ENCODE measurements around the gene PAM.

The PAM gene

DNA sequence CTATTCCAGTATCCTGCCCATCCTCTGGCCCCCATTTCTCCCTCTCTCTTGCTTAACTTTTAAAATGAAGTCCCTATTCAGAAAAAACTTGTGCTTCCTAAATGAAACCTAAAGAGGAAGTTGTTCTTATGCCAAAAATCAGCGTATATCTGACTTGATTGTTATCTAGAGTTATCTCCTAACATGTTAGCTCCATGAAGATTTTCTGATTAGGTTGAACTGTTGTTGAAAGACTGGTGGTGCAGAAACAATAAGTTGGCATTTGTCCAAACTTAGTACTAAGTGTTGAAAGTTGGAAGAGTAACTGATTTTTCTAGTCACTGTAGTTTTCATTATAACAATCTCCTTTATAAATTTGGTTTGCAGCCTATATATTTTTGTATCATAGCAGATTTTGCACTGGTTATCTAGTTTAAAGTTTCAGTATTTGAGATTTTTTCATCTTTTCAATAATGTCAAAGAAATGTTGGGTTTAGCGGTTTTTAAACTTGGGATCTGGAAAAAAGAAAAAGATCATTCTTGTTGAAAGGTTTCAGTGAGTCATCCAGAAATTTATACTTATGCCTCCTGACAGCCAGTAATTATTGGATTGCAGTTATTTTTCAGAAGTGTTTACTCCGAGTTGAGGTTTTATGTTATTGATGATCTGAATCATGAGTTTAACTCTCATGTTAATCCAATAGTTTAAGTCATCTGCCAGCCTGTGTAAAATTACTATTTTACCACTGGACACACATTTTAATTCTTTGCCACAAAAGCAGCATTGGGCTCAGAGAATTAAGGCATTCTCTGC is 60.6 kb downstream of the PAM start:
- DNase-seq, result no peak

DNA sequence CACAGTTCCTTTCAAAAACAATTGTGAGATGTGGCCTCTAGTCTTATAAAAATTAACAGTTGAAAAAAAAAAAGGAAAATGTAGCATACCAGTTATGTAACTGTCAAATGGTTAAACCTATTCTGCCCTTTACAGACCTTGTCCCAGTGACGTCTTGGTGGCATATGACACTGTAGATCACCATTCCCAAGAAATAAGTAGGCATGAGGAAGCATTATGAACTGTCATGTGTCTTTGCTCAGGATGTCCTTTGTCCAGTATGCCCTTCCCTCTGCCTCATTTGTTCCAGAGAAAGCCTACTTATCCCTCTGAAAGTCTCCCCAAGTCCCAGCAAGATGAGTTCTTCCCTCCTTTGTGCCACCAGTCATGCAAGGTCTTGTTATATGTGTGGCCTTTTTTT is 63.2 kb downstream of the PAM start:
- no peak for DNase-seq

GRCh38 chr5:102818934-102819333 is 63.8 kb downstream of the PAM start:
- no peak for DNase-seq

- DNase-seq, result no peak
Measured at GRCh38 chr5:102819634-102820033, 64.5 kb downstream of the PAM start.

DNA sequence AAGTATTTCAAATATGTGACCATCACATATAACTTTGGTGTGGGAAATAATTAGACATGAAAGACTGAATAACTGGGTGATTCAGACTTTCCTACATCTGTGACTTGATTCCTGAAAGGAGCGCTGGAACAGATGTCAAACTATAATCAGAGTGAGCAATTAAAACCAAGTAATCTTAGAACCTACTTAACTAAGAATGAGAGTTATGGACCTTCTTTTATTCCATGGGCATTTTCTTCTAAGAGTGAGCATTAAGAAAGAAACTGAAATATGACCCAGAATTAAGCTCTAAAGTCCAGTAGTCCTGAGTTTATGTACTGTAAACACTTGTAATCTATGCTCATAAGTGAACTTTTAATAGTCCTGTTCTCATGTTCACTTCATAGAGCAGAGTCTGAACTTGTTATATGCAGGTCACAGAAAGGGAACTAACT is 68.4 kb downstream of the PAM start:
- no peak for DNase-seq

DNA sequence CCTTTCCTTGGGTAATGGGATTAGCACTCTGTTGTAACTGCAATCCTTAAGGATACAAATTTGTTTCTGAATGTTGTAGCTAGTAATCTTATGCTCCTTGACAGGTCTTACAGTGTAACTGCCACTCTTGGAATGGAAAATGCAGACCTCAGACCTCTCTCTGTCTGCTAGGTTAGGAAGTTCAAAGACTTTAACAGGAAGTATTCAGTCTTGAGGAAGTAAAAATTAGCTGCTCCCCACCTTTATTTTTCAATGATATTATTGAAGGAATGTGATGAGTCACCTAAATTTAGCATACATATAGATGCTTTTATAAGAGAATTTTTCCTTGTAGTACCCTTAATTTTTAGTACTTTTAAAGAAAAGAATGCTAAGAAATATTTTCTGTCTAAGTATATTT is 71.5 kb downstream of the PAM start:
- no peak for DNase-seq

DNA sequence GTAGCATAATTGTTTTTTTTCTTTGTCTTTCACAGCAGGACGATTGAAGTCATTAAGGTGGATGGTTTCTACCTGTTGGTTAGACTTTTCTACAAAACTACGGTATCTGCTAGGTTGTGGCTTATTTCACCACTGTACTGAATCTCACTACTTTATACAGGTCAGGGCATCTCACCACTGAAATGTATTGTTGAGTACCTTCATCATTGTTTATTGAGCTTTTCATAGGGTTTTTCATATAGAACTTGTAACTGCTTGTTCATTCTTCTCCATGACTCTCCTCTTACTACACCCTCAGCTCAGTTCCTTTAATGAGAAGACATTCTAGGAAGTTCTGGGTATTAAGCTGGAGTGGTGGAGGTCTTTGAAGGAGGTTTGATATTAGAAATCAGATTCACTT is 75.1 kb downstream of the PAM start:
- DNase-seq, result no peak

- no peak for DNase-seq
Measured at GRCh38 chr5:102832445-102832844, 77.3 kb downstream of the PAM start.

DNA sequence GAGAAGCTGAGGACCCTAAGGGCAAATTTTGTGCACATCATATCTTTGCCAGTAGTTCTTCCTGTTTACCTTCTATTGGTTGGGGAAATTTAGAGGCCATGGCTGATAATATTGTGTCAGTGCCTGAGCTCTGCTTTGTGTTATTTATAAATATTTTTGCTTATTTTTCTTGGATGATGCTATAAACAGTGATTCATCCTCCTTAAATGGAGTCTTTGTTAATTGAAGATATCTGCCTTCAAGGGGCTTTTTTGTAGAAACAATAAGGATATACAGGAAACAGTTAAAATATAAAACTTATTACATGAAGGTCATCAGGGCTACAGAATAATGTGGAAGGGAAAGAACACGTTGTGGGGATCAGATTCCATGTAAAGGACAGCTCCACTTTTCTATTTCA is 78.0 kb downstream of the PAM start:
- no peak for DNase-seq

DNA sequence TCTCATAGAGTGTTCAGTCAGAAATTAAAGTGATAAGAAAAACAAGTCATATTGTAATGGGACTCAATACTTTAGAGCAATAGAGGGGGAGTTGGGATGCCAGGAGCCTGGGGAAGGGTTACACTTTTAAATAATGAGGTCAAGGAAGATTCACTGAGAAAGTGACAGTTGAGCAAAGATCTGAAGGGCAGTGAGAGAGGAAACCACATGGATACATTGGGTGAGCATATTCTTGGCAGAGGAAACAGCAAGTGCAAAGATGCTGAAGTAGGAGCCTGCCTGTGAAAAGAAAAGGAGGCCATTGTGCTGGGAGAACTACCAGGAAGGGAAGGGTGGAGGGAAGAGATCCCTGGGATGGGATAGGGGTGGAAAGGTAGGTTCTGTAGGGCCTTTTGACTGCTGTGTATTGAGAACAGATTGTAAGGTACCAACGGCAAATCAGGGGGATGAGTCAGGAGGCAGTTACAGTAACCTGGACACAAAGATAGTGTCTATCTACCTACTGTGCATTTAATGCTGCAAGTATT is 79.4 kb downstream of the PAM start:
- no peak for DNase-seq

GRCh38 chr5:102835717-102836116 is 80.6 kb downstream of the PAM start:
- no peak for DNase-seq

GRCh38 chr5:102841021-102841420 is 85.9 kb downstream of the PAM start:
- DNase-seq, result no peak

DNA sequence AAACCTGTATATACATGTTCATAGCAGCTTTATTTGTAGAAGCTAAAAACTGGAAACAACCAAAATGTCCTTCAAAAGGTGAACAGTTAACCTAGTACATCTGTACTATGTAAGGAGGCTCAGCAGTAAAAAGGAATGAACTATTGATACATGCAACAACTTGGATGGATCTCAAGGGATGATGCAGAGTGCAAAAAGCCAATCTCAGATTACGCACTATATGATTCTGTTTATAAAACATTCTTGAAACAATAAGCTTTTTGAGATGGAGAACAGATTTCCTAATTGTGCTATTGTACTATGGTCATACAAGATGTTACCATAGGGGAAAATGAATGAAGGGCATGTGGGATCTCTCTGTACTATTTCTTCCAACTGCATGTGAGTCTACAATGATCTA is 88.9 kb downstream of the PAM start:
- no peak for DNase-seq

DNA sequence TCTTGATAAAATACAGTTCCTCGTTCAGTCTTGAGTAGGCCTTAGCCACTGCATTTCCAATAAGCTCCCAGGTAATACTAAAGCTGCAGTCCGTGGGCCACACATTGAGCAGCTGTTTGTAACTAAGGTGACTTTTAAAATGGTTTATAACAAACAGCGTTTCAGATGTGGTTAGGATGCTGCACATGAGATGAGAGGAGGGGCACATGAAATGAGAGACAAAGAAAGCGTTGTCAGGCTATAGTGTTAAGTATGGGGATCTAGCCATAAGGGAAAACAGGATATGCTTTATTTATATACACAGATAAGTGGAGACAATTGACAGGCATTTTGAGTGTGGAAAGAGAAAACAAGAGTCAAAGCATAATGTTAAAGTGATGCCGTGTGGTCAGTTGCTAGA is 89.9 kb downstream of the PAM start:
- DNase-seq, result no peak

- no peak for DNase-seq
Measured at GRCh38 chr5:102850503-102850902, 95.4 kb downstream of the PAM start.

GRCh38 chr5:102853680-102854079 is 98.6 kb downstream of the PAM start:
- no peak for DNase-seq

GRCh38 chr5:102855681-102856388 is 100.7 kb downstream of the PAM start:
- DNase-seq, result no peak

DNA sequence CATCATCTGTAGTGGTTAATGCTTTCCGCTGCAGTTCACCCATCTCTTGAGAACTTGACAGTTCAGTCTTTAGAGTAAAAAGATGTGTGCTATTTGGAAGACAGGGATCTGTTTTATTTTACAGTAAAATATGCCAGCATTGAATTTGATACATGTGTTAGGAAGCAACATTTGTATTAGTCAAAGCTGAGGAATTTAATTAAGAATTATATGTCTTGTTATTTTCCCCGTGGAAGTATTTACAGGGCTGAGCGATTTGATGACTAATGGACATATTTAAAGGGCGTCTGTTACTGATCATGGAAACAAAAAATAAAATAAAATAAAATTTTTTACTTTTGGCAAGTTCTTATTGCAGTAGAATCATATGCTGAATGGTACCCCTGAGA is 101.3 kb downstream of the PAM start:
- DNase-seq, result no peak

DNA sequence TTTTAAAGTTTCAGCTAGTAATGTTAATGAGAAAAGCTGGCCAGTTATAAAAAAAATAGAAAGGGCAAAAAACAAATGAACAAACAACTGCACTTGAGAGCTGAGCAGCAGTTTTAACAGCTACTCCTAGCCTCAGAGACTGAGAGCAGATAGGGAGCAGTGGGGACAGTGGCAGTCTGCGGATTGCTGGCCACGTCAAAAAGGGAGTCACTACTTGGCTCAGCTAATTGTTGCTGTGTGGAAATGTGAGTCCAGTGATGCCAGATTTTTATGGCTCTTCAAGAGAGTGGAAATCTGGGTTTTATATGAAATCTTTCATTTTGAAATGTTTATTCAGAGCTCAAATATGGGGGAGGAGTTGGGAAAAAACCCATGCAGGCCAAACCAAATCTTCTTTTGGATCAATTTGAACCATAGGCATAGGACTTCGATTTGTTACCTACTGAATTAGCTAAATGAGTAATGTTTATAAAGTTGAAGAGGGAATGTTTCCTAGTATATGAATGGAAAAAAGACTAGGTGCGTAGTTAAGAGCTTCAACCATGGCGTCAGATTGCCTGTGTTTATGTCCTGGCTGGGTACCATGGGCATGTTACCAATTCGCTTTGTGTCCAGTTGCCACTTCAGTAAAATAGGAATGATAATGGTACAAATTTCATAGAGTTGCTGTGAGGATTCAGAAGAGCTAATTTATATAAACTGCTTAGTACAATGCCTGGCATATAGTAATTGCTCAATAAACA is 102.1 kb downstream of the PAM start:
- no peak for DNase-seq

- DNase-seq, result no peak
Measured at GRCh38 chr5:102858221-102858620, 103.1 kb downstream of the PAM start.

DNA sequence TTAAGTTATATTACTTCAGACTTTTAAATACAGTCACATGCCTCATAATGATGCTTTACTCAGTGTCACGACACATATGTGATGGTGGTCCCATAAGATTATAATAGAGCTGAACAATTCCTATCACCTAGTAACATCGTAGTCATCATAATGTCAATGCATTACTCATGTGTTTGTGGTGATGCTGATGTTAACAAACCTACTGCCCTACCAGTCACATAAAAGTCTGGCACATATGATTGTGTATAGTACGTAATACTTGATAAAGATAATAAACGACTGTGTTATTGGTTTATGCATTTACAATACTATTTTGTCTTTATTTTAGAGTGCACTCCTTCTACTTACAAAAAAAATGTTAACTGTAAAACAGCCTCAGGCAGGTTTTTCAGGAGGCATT is 103.7 kb downstream of the PAM start:
- DNase-seq, result no peak

DNA sequence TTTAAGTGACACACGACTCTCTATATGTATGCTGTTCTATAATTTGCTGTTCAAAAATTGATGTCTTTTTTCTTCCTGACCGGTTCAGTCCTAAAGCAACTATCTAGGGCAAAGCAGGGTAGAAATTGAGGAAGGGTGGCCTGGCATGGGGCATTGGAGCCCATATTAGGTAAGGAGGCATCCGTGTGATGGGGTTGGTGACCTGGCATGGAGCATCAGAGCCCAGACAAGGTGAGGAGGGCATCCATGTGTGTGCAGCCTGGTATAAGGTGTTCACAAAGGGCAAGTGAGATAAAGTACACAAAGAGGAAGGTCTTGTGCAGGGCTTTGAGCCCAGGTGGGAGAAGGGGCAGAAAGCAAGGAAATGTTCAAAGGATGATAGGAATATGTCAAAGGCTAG is 104.9 kb downstream of the PAM start:
- no peak for DNase-seq

DNA sequence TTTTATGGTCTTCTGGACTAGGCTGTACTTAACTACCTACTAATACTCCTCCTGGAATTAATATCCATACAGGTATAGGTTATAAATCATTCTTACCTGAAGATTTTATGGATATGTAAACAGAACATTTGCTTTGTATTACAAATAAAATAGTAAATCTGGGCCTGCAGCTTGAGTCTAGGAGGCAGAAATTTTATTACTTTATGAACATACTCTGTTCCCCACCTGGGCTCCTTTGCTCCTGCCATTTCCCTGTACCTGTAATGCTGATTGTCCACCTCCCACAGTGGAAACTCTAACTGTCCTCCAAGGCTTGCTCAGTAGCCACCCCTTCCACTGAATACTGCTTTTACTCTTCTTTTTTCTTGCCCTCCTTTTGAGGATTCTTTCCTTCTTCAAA is 108.0 kb downstream of the PAM start:
- no peak for DNase-seq

Data from stimulated activated CD4-positive, alpha-beta T cell treated with anti-CD3 and anti-CD28 coated beads, Interleukin-2, amount 100 ng/mL, for 48 hours (primary cell).